ENCODE results near the gene HAUS7. TPM values are rescaled to one million over a fixed set of nuclear protein-coding genes. Genes with fewer than 3 reads are reported as not detected.
"Not testable (repeated sequence)": the region's sequence is repeated elsewhere in the genome, so short reads cannot be mapped to it uniquely, and the experiment has no call there.

The HAUS7 gene
- total and polyA plus RNA-seq, 8 donors: 1.8 to 75.3 (median 14.7) TPM

- Histone ChIP-seq H3K9me3 (no peaks in the 10 kb centered on the region), H3K4me3 (no peak overlapping the region), H3K27me3 (peaks cover 0 to 9% (median 0%) of the 10 kb centered on the region in 3 donors), H3K27ac (no peak overlapping the region), H3K4me1 (peaks cover 0 to 20% (median 9%) of the 10 kb centered on the region in 4 donors), H3K36me3 (no peaks in the 10 kb centered on the region)
- intact Hi-C loops (cut with DNase I; ENCODE audit: low total_unique reads): no loop called here
- TF ChIP-seq, protein P1, sequence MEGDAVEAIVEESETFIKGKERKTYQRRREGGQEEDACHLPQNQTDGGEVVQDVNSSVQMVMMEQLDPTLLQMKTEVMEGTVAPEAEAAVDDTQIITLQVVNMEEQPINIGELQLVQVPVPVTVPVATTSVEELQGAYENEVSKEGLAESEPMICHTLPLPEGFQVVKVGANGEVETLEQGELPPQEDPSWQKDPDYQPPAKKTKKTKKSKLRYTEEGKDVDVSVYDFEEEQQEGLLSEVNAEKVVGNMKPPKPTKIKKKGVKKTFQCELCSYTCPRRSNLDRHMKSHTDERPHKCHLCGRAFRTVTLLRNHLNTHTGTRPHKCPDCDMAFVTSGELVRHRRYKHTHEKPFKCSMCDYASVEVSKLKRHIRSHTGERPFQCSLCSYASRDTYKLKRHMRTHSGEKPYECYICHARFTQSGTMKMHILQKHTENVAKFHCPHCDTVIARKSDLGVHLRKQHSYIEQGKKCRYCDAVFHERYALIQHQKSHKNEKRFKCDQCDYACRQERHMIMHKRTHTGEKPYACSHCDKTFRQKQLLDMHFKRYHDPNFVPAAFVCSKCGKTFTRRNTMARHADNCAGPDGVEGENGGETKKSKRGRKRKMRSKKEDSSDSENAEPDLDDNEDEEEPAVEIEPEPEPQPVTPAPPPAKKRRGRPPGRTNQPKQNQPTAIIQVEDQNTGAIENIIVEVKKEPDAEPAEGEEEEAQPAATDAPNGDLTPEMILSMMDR (IDR thresholded peaks at IDR 0.05): no peak
- TF ChIP-seq EP300 (IDR thresholded peaks at IDR 0.05) (no peak), POLR2A (IDR thresholded peaks at IDR 0.05) (no peak), POLR2AphosphoS5 (IDR thresholded peaks at IDR 0.05) (no peak)
- 34 to 70% (median 65%) methylated on average over 3 of the region's 3 CpGs for WGBS, 5 donors
- DNase-seq: no peak
These were observed 62.6 kb downstream of the HAUS7 start for GRCh38 chrX:153407736-153408135.

DNA sequence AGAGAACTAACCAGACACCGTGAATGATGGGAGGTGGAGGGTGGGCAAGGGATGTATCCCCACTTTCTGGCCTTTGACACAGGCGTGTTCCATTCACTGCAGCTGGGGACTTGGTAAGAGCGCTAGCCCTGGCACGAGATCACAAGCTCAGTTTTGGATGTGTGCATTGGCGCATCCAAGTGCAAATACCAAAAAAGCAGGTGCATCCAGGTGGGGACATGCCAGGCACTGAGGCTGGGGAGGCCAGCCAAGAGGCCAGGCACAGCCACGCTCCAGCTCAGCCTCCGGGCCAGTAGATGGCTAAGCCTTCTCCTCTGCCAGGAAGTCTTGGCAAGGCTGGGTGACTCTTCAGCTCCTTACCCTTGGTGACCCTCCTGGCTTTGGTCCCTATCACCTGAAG, 63.5 kb downstream of the HAUS7 start:
- H3K27me3 ChIP-seq: peaks cover 0 to 5% (median 0%) of the 10 kb centered on the region in 3 donors
- no peaks in the 10 kb centered on the region for H3K9me3 ChIP-seq
- no peaks in the 10 kb centered on the region for H3K36me3 ChIP-seq
- peaks cover 0 to 11% (median 5%) of the 10 kb centered on the region in 4 donors for H3K4me1 ChIP-seq
- WGBS, 5 donors: 65 to 88% (median 79%) methylated on average over 2 to 7 of the region's 7 CpGs
- H3K27ac ChIP-seq: no peak overlapping the region
- no peak for DNase-seq
- no peak for TF ChIP-seq EP300 (IDR thresholded peaks at IDR 0.05)
- TF ChIP-seq, protein P1 (IDR thresholded peaks at IDR 0.05): no peak
- TF ChIP-seq POLR2AphosphoS5 (IDR thresholded peaks at IDR 0.05): no peak
- TF ChIP-seq POLR2A (IDR thresholded peaks at IDR 0.05): no peak
- no peak overlapping the region for H3K4me3 ChIP-seq
- intact Hi-C loops (cut with DNase I; ENCODE audit: low total_unique reads): no loop called here

- DNase-seq: no peak
- Histone ChIP-seq H3K36me3 (no peaks in the 10 kb centered on the region), H3K9me3 (peaks cover 0 to 6% (median 3%) of the 10 kb centered on the region in 4 donors), H3K4me3 (no peak overlapping the region), H3K27ac (no peak overlapping the region), H3K4me1 (peaks cover 0 to 2% (median 0%) of the 10 kb centered on the region in 4 donors), H3K27me3 (no peaks in the 10 kb centered on the region)
- intact Hi-C loops (cut with DNase I; ENCODE audit: low total_unique reads): no loop called here
- TF ChIP-seq EP300 (IDR thresholded peaks at IDR 0.05): no peak
- TF ChIP-seq POLR2A (IDR thresholded peaks at IDR 0.05): no peak
- TF ChIP-seq POLR2AphosphoS5 (IDR thresholded peaks at IDR 0.05): no peak
- TF ChIP-seq, protein P1 (IDR thresholded peaks at IDR 0.05): no peak
- WGBS, 5 donors: 81 to 93% (median 86%) methylated on average over 9 of the region's 9 CpGs
These were observed 64.4 kb downstream of the HAUS7 start for GRCh38 chrX:153406011-153406410.

DNA sequence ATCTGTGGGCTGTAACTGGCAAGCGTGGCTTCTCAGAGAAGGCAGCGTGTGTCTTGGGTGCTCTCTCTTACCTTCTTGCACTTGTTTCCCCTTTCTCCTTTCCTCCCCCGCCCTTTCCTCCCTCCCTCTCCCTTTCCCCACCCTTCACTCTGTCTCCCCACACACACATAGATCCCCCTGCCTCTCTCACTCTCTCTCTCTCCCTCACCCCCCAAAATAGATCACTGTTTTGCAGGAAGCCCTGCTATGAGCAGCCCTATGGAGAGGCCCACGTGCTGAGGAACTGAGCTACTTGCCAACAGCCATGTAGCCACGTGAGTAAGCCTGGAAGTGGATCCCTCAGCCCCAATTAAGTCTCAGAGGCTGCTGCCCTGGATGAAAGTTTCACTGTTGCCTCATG, 65.0 kb downstream of the HAUS7 start:
- WGBS, 5 donors: 35 to 63% (median 46%) methylated on average over 2 to 5 of the region's 5 CpGs
- no peaks in the 10 kb centered on the region for H3K36me3 ChIP-seq
- TF ChIP-seq, protein P1 (IDR thresholded peaks at IDR 0.05): no peak
- TF ChIP-seq EP300 (IDR thresholded peaks at IDR 0.05) (no peak), POLR2AphosphoS5 (IDR thresholded peaks at IDR 0.05) (no peak), POLR2A (IDR thresholded peaks at IDR 0.05) (no peak)
- no peak overlapping the region for H3K4me3 ChIP-seq
- intact Hi-C loops (cut with DNase I; ENCODE audit: low total_unique reads): no loop called here
- H3K9me3 ChIP-seq: peaks cover 0 to 11% (median 4%) of the 10 kb centered on the region in 4 donors
- H3K27ac ChIP-seq: no peak overlapping the region
- no peaks in the 10 kb centered on the region for H3K27me3 ChIP-seq
- no peak for DNase-seq
- no peaks in the 10 kb centered on the region for H3K4me1 ChIP-seq

- DNase-seq; H3K27ac ChIP-seq; H3K36me3 ChIP-seq; H3K4me1 ChIP-seq; H3K27me3 ChIP-seq; H3K4me3 ChIP-seq; intact Hi-C loops (cut with DNase I; ENCODE audit: low total_unique reads): not testable (repeated sequence)
- peaks cover 0 to 13% (median 4%) of the 10 kb centered on the region in 4 donors for H3K9me3 ChIP-seq
- WGBS, 5 donors: 68 to 75% (median 72%) methylated on average over 4 to 5 of the region's 5 CpGs
These were observed 66.0 kb downstream of the HAUS7 start for GRCh38 chrX:153404333-153404732.

Data from stomach (tissue), 9 donors.